Activated B cell treated with CpG ODN at 0.5 μM for 24 hours (primary cell): ENCODE data around the gene PRKCZ. TPM values are rescaled to one million over a fixed set of nuclear protein-coding genes. Genes with fewer than 3 reads are reported as not detected.
"Not testable (repeated sequence)": the region's sequence is repeated elsewhere in the genome, so short reads cannot be mapped to it uniquely, and the experiment has no call there.

Experiments used
- ATAC-seq: fragments of 200-7000 bp; cut with Tn5 transposase; one replicate; pipeline ENCODE4 v1.10.0; 2021; ENCODE audit warnings: low read depth, mild to moderate bottlenecking, moderate library complexity
- CTCF ChIA-PET: fragments of 350-600 bp; sonication (Branson Sonifier 250); formaldehyde crosslinking; loops from one replicate; lab custom pipeline; 2021; ENCODE audit warnings: antibody characterized with exemption; lab: Charles Lee
- POLR2A ChIA-PET: fragments of 350-600 bp; sonication (Branson Sonifier 250); formaldehyde crosslinking; loops from one replicate; lab custom pipeline; 2021; ENCODE audit warnings: antibody characterized with exemption; lab: Charles Lee
- DNase-seq: peaks from one replicate; pipeline ENCODE4 v3.0.0; 2022
- H3K27ac Mint-ChIP-seq: one replicate; pipeline ENCODE4 v1.8.0; 2020; ENCODE audit warnings: mixed read lengths
- H3K27me3 Mint-ChIP-seq: one replicate; pipeline ENCODE4 v1.8.0; 2021; ENCODE audit warnings: mixed read lengths
- H3K36me3 Mint-ChIP-seq: one replicate; pipeline ENCODE4 v1.8.0; 2021; ENCODE audit warnings: low read depth, mixed read lengths
- H3K4me1 Mint-ChIP-seq: one replicate; pipeline ENCODE4 v1.8.0; 2021; ENCODE audit warnings: mixed read lengths
- H3K4me3 Mint-ChIP-seq: one replicate; pipeline ENCODE4 v1.8.0; 2020; ENCODE audit warnings: mild to moderate bottlenecking, mixed read lengths
- H3K9me3 Mint-ChIP-seq: one replicate; pipeline ENCODE4 v1.8.0; 2020; ENCODE audit warnings: mixed read lengths
- CTCF ChIP-seq: fragments of 200-600 bp; IDR thresholded peaks from one replicate; pipeline ENCODE4 v1.8.0; 2022; ENCODE audit warnings: antibody characterized with exemption, mild to moderate bottlenecking
- intact Hi-C: fragments of 100-400 bp; cut with micrococcal nuclease; formaldehyde crosslinking; loops from one replicate; pipeline ENCODE4 v1.15.1; 2024
- total RNA-seq: library from RNA; stranded (reverse); gene quantifications from 2 replicates; pipeline ENCODE4 v1.2.3, GENCODE V29; 2022

Gene PRKCZ
- total RNA-seq, 1 donor from 2014 or later = 28.5 TPM

- POLR2A ChIA-PET = no interaction called here
- no peak overlapping the region for H3K4me3 Mint-ChIP-seq
These were observed 65.6 kb downstream of the PRKCZ start for GRCh38 chr1:2115702-2116341.

GRCh38 chr1:2119886-2120285, 69.7 kb downstream of the PRKCZ start:
- no peak for TF ChIP-seq CTCF
- H3K27ac Mint-ChIP-seq = no peak overlapping the region
- H3K27me3 Mint-ChIP-seq = no peaks in the 10 kb centered on the region
- intact Hi-C loops = no loop called here
- no peak overlapping the region for H3K4me3 Mint-ChIP-seq
- POLR2A ChIA-PET = interaction anchor here (0.6 kb wide), 2 partner anchors 11 to 267 kb away, joined by 3 to 5 read pairs; no protein-coding TSS in a partner anchor
- peaks cover 8% of the 10 kb centered on the region for H3K36me3 Mint-ChIP-seq
- CTCF ChIA-PET = no interaction called here
- ATAC-seq (no peak), DNase-seq (no peak)
- H3K9me3 Mint-ChIP-seq = peaks cover 6% of the 10 kb centered on the region
- peaks cover 19% of the 10 kb centered on the region for H3K4me1 Mint-ChIP-seq

More at GRCh38 chr1:2115702-2116341, 65.6 kb downstream of the PRKCZ start:
- TF ChIP-seq CTCF = no peak
- peaks cover 6% of the 10 kb centered on the region for H3K9me3 Mint-ChIP-seq
- ATAC-seq (no peak), DNase-seq (no peak)
- H3K4me1 Mint-ChIP-seq = peaks cover 43% of the 10 kb centered on the region
- intact Hi-C loops = no loop called here
- H3K27me3 Mint-ChIP-seq = no peaks in the 10 kb centered on the region
- H3K36me3 Mint-ChIP-seq = peaks cover 9% of the 10 kb centered on the region
- CTCF ChIA-PET = interaction anchor here (1.4 kb wide), 1 partner anchor 24 kb away, joined by 5 read pairs; no protein-coding TSS in a partner anchor
- H3K27ac Mint-ChIP-seq = no peak overlapping the region

- no peak overlapping the region for H3K27ac Mint-ChIP-seq
- ATAC-seq (no peak), DNase-seq (no peak)
- peaks cover 6% of the 10 kb centered on the region for H3K9me3 Mint-ChIP-seq
- no peak overlapping the region for H3K4me3 Mint-ChIP-seq
- H3K27me3 Mint-ChIP-seq = no peaks in the 10 kb centered on the region
- peaks cover 8% of the 10 kb centered on the region for H3K36me3 Mint-ChIP-seq
- H3K4me1 Mint-ChIP-seq = peaks cover 29% of the 10 kb centered on the region
- TF ChIP-seq CTCF = no peak
- intact Hi-C loops = no loop called here
- ChIA-PET CTCF (no interaction called here), POLR2A (no interaction called here)
These were observed 71.0 kb downstream of the PRKCZ start for GRCh38 chr1:2121101-2121691.

- POLR2A ChIA-PET, H3K36me3 Mint-ChIP-seq, H3K27ac Mint-ChIP-seq, intact Hi-C loops, CTCF ChIA-PET, H3K9me3 Mint-ChIP-seq, ATAC-seq, H3K4me3 Mint-ChIP-seq, H3K27me3 Mint-ChIP-seq, DNase-seq: not testable (repeated sequence)
- H3K4me1 Mint-ChIP-seq = peaks cover 35% of the 10 kb centered on the region
These were observed 71.6 kb downstream of the PRKCZ start for GRCh38 chr1:2121794-2122193.

GRCh38 chr1:2124446-2125198, 74.4 kb downstream of the PRKCZ start:
- DNase-seq (no peak), ATAC-seq (no peak)
- no peak for TF ChIP-seq CTCF
- H3K27me3 Mint-ChIP-seq = no peaks in the 10 kb centered on the region
- H3K9me3 Mint-ChIP-seq = no peaks in the 10 kb centered on the region
- H3K4me1 Mint-ChIP-seq = peaks cover 35% of the 10 kb centered on the region
- CTCF ChIA-PET = no interaction called here
- H3K4me3 Mint-ChIP-seq = no peak overlapping the region
- no peak overlapping the region for H3K27ac Mint-ChIP-seq
- POLR2A ChIA-PET = no interaction called here
- intact Hi-C loops = no loop called here
- H3K36me3 Mint-ChIP-seq = peaks cover 5% of the 10 kb centered on the region
